HUDEP-2 (cell line): ENCODE results near the gene EMP1.
A peak's percentile ranks its signal among the peaks of the same experiment; 100 is the strongest.

Source experiments
- DNase-seq, 76 experiments: peaks; one replicate each; lab custom pipeline; 2025; ENCODE audit not compliant: unreplicated experiment in 76 of 76; lab: John Stamatoyannopoulos, UW

Gene EMP1

GRCh38 chr12:13171921-13172859 is 24.3 kb upstream of the EMP1 start:
- DNase-seq: no peak

GRCh38 chr12:13173012-13173932 is 23.3 kb upstream of the EMP1 start:
- DNase-seq: no peak

- no peak for DNase-seq
Measured at GRCh38 chr12:13175499-13175898, 21.0 kb upstream of the EMP1 start.

GRCh38 chr12:13176256-13176655 is 20.3 kb upstream of the EMP1 start:
- DNase-seq: no peak

GRCh38 chr12:13177373-13177772 is 19.2 kb upstream of the EMP1 start:
- DNase-seq: no peak

- no peak for DNase-seq
Measured at GRCh38 chr12:13177906-13178305, 18.6 kb upstream of the EMP1 start.

GRCh38 chr12:13178568-13179210 is 17.8 kb upstream of the EMP1 start:
- no peak for DNase-seq

GRCh38 chr12:13179211-13180074 is 17.1 kb upstream of the EMP1 start:
- peak in 7 of 76 experiments; percentile 2 to 30 (median 16) for DNase-seq

- no peak for DNase-seq
Measured at GRCh38 chr12:13181375-13182070, 15.0 kb upstream of the EMP1 start.

- DNase-seq: no peak
Measured at GRCh38 chr12:13182881-13183280, 13.6 kb upstream of the EMP1 start.

GRCh38 chr12:13183620-13184019 is 12.9 kb upstream of the EMP1 start:
- DNase-seq: no peak

- DNase-seq: no peak
Measured at GRCh38 chr12:13186302-13186701, 10.2 kb upstream of the EMP1 start.

GRCh38 chr12:13187399-13187798 is 9.1 kb upstream of the EMP1 start:
- no peak for DNase-seq

GRCh38 chr12:13189264-13189663 is 7.3 kb upstream of the EMP1 start:
- DNase-seq: no peak

- no peak for DNase-seq
Measured at GRCh38 chr12:13190275-13190674, 6.3 kb upstream of the EMP1 start.

GRCh38 chr12:13192719-13193118 is 3.8 kb upstream of the EMP1 start:
- DNase-seq: no peak

GRCh38 chr12:13193505-13194231 is 2.9 kb upstream of the EMP1 start:
- no peak for DNase-seq

- no peak for DNase-seq
Measured at GRCh38 chr12:13194401-13195110, 2.0 kb upstream of the EMP1 start.
